Esophagus muscularis mucosa (tissue), 3 donors: ENCODE measurements around the gene CACNA1G.

Experiments used
- CTCF ChIP-seq, 3 experiments: fragments of 200-600 bp in 2 of 3; fragments of 450-650 bp in 1 of 3; sonication (generic) in 2 of 3; IDR thresholded peaks; one replicate each; pipeline ENCODE4 v1.5.1; 2017 to 2019; ENCODE audit warnings: antibody characterized with exemption in 3 of 3, mild to moderate bottlenecking in 2 of 3, moderate library complexity in 1 of 3
- POLR2AphosphoS5 ChIP-seq, 2 donors: sonication (generic); formaldehyde crosslinking; IDR thresholded peaks; one replicate each; pipeline ENCODE4 v1.6.1; 2017; ENCODE audit warnings: antibody characterized with exemption in 2 of 2

- TF ChIP-seq CTCF (IDR thresholded peaks at IDR 0.05) (no peak), POLR2AphosphoS5 (IDR thresholded peaks at IDR 0.05) (no peak)
Measured at GRCh38 chr17:50658616-50659015, 98.1 kb downstream of the CACNA1G start.
